Lower lobe of right lung (tissue), 2 donors: ENCODE results near the gene GRIK4. TPM values are rescaled to one million over a fixed set of nuclear protein-coding genes. Genes with fewer than 3 reads are reported as not detected.

Experiments used
- ATAC-seq, 2 donors: fragments of 200-7000 bp; cut with Tn5 transposase; one replicate each; pipeline ENCODE4 v1.9.1; 2020 to 2022; ENCODE audit warnings: mild to moderate bottlenecking in 2 of 2, moderate library complexity in 2 of 2
- DNase-seq: peaks from one replicate; pipeline ENCODE4 v3.0.0-alpha.2; 2020
- H3K27ac ChIP-seq: fragments of 200-600 bp; one replicate; pipeline ENCODE4 v1.8.0; 2022
- H3K27me3 ChIP-seq: fragments of 200-600 bp; one replicate; pipeline ENCODE4 v1.8.0; 2022; ENCODE audit warnings: low read depth
- H3K36me3 ChIP-seq: fragments of 200-600 bp; one replicate; pipeline ENCODE4 v1.8.0; 2022; ENCODE audit warnings: mild to moderate bottlenecking
- H3K4me1 ChIP-seq: fragments of 200-600 bp; one replicate; pipeline ENCODE4 v1.8.0; 2022
- H3K4me3 ChIP-seq: fragments of 200-600 bp; one replicate; pipeline ENCODE4 v1.8.0; 2022; ENCODE audit warnings: mild to moderate bottlenecking
- H3K9me3 ChIP-seq: fragments of 200-600 bp; one replicate; pipeline ENCODE4 v1.8.0; 2022
- intact Hi-C: fragments of 100-400 bp; cut with DNase I; formaldehyde crosslinking; loops from one replicate; pipeline ENCODE4 v1.11.0; 2022
- total RNA-seq: library from RNA; stranded (reverse); fragmentation: NEBNext Ultra II Directional; extraction: Animal tissue kit (Norgen Biotek cat#: 25700); gene quantifications from one replicate; pipeline ENCODE4 v1.2.1, GENCODE V29; 2021
- TF ChIP-seq, protein P1 (sequence below): fragments of 200-600 bp; IDR thresholded peaks from one replicate; pipeline ENCODE4 v1.8.0; 2022; ENCODE audit warnings: antibody characterized with exemption, mild to moderate bottlenecking
- donor health status: DM: no; HTN: yes; CAD: no; lungs with severe emphysema.

The GRIK4 gene
- total RNA-seq, 1 donor from 2014 or later: 2.2 TPM

DNA sequence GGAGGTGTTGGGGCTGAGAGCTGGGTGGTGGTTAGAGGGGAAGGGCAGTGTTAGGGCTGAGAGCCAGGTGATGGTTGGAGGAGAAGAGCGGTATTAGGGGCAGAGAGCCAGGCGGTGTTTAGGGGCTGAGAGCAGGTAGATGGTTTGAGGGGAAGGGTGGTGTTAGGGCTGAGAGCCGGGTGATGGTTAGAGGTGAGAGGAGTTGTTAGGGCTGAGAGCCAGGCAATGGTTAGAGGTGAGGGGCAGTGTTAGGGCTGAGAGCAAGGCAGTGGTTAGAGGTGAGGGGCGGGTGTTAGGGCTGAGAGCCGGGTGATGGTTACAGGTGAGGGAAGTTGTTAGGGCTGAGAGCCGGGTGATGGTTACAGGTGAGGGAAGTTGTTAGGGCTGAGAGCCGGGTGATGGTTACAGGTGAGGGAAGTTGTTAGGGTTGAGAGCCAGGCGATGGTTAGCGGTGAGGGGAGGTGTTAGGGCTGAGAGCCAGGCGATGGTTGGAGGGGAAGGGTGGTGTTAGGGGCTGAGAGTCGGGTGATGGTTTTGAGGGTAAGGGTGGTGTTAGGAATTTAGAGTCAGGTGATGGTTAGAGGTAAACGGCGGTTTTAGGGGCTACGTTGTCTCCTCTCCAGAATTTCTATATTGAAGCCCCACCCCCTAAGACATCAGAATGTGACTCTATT is 282.4 kb downstream of the GRIK4 start:
- peaks cover 7% of the 10 kb centered on the region for H3K27me3 ChIP-seq
- DNase-seq (no peak), ATAC-seq (peak in 1 of 2 donors; percentile 7)
- H3K36me3 ChIP-seq: no peaks in the 10 kb centered on the region
- no peak overlapping the region for H3K27ac ChIP-seq
- no peaks in the 10 kb centered on the region for H3K4me1 ChIP-seq
- intact Hi-C loops: no loop called here
- no peaks in the 10 kb centered on the region for H3K9me3 ChIP-seq
- no peak overlapping the region for H3K4me3 ChIP-seq
- TF ChIP-seq, protein P1, sequence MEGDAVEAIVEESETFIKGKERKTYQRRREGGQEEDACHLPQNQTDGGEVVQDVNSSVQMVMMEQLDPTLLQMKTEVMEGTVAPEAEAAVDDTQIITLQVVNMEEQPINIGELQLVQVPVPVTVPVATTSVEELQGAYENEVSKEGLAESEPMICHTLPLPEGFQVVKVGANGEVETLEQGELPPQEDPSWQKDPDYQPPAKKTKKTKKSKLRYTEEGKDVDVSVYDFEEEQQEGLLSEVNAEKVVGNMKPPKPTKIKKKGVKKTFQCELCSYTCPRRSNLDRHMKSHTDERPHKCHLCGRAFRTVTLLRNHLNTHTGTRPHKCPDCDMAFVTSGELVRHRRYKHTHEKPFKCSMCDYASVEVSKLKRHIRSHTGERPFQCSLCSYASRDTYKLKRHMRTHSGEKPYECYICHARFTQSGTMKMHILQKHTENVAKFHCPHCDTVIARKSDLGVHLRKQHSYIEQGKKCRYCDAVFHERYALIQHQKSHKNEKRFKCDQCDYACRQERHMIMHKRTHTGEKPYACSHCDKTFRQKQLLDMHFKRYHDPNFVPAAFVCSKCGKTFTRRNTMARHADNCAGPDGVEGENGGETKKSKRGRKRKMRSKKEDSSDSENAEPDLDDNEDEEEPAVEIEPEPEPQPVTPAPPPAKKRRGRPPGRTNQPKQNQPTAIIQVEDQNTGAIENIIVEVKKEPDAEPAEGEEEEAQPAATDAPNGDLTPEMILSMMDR: no peak

DNA sequence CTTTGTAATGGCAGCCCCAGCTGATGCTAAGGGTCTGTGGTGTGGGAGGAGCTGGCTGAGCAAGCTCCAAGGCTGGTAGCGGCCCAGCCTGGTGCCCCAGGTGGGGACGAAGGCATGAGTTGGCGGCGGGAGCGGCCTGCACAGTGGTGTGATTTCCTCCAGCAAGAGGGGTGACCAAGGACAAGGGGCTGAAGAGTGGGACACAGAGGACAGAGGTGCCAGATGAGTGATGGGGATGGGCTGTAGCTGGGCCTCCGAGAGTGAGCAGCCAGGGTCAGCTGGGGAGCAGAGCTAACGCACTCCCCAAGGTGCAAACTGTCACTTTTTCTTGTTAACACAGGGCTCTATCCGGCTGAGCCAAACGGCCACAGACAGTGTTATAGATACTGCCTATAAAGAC is 283.2 kb downstream of the GRIK4 start:
- no peaks in the 10 kb centered on the region for H3K4me1 ChIP-seq
- TF ChIP-seq, protein P1: no peak
- peaks cover 7% of the 10 kb centered on the region for H3K27me3 ChIP-seq
- H3K36me3 ChIP-seq: no peaks in the 10 kb centered on the region
- no peak overlapping the region for H3K27ac ChIP-seq
- no peak overlapping the region for H3K4me3 ChIP-seq
- ATAC-seq (no peak), DNase-seq (no peak)
- intact Hi-C loops: no loop called here
- no peaks in the 10 kb centered on the region for H3K9me3 ChIP-seq

DNA sequence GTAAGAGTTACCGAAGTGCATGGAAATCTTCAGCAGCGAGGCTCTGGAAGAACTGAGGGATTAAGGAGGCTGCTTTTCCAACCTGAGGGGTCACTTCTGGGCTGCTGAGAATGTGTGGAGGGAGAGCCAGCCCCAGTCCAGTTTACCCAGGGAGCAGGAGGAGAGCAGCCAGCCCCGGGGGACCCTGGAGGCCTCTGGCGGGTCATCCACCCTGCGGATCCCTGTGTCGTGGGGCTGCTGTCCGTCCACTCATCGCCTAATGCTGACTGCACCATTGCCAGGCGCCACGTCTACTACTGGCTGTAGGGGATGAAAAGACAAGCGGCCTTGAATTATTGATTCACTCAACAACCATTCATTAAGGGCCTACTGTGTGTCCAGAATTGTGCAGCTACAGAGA is 283.6 kb downstream of the GRIK4 start:
- no peaks in the 10 kb centered on the region for H3K36me3 ChIP-seq
- ATAC-seq (no peak), DNase-seq (no peak)
- H3K27ac ChIP-seq: no peak overlapping the region
- peaks cover 7% of the 10 kb centered on the region for H3K27me3 ChIP-seq
- no peaks in the 10 kb centered on the region for H3K9me3 ChIP-seq
- H3K4me1 ChIP-seq: no peaks in the 10 kb centered on the region
- no peak overlapping the region for H3K4me3 ChIP-seq
- TF ChIP-seq, protein P1: no peak
- intact Hi-C loops: no loop called here

DNA sequence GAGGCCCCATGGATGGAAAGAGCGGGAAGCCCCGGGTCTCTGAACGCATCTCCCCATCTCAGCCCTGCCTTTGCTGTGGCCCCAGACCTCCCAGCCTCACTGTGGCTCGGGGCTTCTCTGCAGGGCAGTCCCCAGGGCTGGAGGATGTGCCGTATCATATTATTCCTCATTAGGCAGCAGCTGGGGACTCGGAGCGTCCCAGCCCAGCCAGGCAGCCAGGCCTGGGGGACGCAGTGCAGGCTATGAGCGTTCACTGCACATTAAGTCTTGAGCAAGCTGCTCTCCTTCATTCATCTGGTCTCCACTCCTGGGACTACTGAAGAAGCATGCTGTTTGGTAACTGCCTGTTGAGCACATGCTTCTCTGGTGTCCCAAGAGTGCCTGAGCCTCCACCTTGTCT is 285.6 kb downstream of the GRIK4 start:
- TF ChIP-seq, protein P1: no peak
- H3K4me3 ChIP-seq: no peak overlapping the region
- no peaks in the 10 kb centered on the region for H3K4me1 ChIP-seq
- peaks cover 3% of the 10 kb centered on the region for H3K27me3 ChIP-seq
- no peak for ATAC-seq
- intact Hi-C loops: no loop called here
- DNase-seq: no peak
- no peaks in the 10 kb centered on the region for H3K36me3 ChIP-seq
- H3K27ac ChIP-seq: no peak overlapping the region
- H3K9me3 ChIP-seq: no peaks in the 10 kb centered on the region

DNA sequence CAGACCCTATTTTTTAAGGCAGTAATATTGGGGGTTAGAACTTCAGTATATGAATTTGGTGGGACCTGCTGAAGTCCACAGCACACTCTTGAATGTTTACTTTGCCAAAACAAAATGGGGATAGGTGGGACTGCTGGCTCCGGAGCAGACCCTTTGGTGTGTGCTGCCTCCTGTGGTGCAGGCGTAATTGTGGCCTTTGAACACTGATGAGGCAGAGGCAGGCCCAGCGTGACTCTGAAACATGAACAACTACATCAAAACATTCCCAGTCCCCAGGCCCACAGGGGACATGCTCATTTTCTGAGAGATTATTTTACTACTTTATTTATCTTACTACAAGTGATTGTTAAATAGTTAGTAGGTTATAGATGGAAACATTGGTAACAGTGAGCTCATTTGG is 287.3 kb downstream of the GRIK4 start:
- intact Hi-C loops: no loop called here
- no peak for ATAC-seq

More for the DNA sequence above, 287.3 kb downstream of the GRIK4 start:
- DNase-seq: no peak
- TF ChIP-seq, protein P1: no peak
- Histone ChIP-seq H3K27ac (no peak overlapping the region), H3K9me3 (no peaks in the 10 kb centered on the region), H3K4me3 (no peak overlapping the region), H3K36me3 (no peaks in the 10 kb centered on the region), H3K27me3 (peaks cover 3% of the 10 kb centered on the region), H3K4me1 (no peaks in the 10 kb centered on the region)
